GM12878 (cell line): ENCODE results near the gene PTPRN2. TPM values are rescaled to one million over a fixed set of nuclear protein-coding genes. Genes with fewer than 3 reads are reported as not detected.

ENCODE experiments used
- ATAC-seq: fragments of 200-7000 bp; cut with Tn5 transposase; 3 replicates; pipeline ENCODE4 v1.9.1; 2020; ENCODE audit warnings: mild to moderate bottlenecking, moderate library complexity
- BruUV-seq: library from RNA; stranded (reverse); fragments of 400-500 nt; replicated peaks from 2 replicates; lab custom pipeline; 2021; lab: Mats Ljungman, UMichigan
- CTCF ChIA-PET: fragments of 300-600 bp; sonication (Branson Sonifier 250); formaldehyde crosslinking; extraction: SDS; loops from one replicate; lab custom pipeline; 2021; ENCODE audit warnings: inconsistent platforms; lab: Yijun Ruan, JAX
- POLR2A ChIA-PET: fragments of 350-600 bp; formaldehyde crosslinking; extraction: SDS; loops from one replicate; lab custom pipeline; 2021; ENCODE audit warnings: inconsistent platforms; lab: Charles Lee
- RAD21 ChIA-PET: fragments of 300-600 bp; sonication (Branson Sonifier 250); formaldehyde crosslinking; loops from one replicate; lab custom pipeline; 2023; ENCODE audit warnings: antibody characterized with exemption; ENCODE audit not compliant: unreplicated experiment; lab: Charles Lee
- SMC1A ChIA-PET: fragments of 300-600 bp; sonication (Branson Sonifier 250); formaldehyde crosslinking; loops from one replicate; lab custom pipeline; 2023; ENCODE audit not compliant: unreplicated experiment, uncharacterized antibody; lab: Charles Lee
- DNase-seq: peaks from one replicate; pipeline ENCODE4 v3.0.0-alpha.2; 2011; ENCODE audit warnings: low read depth, low spot score
- FAIRE-seq: peaks from 3 replicates; lab custom pipeline; 2011; peaks lifted over from hg19 to GRCh38; lab: Jason Lieb, UNC
- H2AFZ ChIP-seq: 2 replicates; pipeline ENCODE4 v1.6.0; 2011; ENCODE audit warnings: low read depth, low read length, control low read depth; ENCODE audit not compliant: control insufficient read depth
- H3K27ac ChIP-seq: 2 replicates; pipeline ENCODE4 v1.5.1; 2011; ENCODE audit warnings: control low read depth; ENCODE audit not compliant: control insufficient read depth, insufficient read depth
- H3K27me3 ChIP-seq, 2 experiments: replicated peaks in 1 of 2; 2 replicates each; pipeline versions ENCODE4 v1.6.0 to v1.6.1; 2011; ENCODE audit warnings: low read length in 1 of 2; ENCODE audit not compliant: control insufficient read depth in 2 of 2, insufficient read depth in 2 of 2
- H3K36me3 ChIP-seq, 2 experiments: 2 replicates each; pipeline ENCODE4 v1.5.1; 2011; ENCODE audit warnings: low read length in 1 of 2; ENCODE audit not compliant: control insufficient read depth in 2 of 2, insufficient read depth in 2 of 2
- H3K4me1 ChIP-seq: 2 replicates; pipeline ENCODE4 v1.6.1; 2011; ENCODE audit warnings: mild to moderate bottlenecking, low read length, moderate library complexity, mixed read lengths; ENCODE audit not compliant: control insufficient read depth, insufficient read depth
- H3K4me2 ChIP-seq: 2 replicates; pipeline ENCODE4 v1.6.0; 2011; ENCODE audit warnings: control low read depth; ENCODE audit not compliant: control insufficient read depth, insufficient read depth
- H3K4me3 ChIP-seq: fragments of 200-600 bp; sonication (generic); 2 replicates; pipeline ENCODE4 v1.5.1; 2016
- H3K79me2 ChIP-seq: 2 replicates; pipeline ENCODE4 v1.6.0; 2011; ENCODE audit warnings: low read length; ENCODE audit not compliant: control insufficient read depth, insufficient read depth
- H3K9ac ChIP-seq: 2 replicates; pipeline ENCODE4 v1.8.0; 2011; ENCODE audit warnings: low read length, control low read depth, mixed read lengths; ENCODE audit not compliant: control insufficient read depth, insufficient read depth
- H3K9me3 ChIP-seq: replicated peaks from 3 replicates; pipeline ENCODE4 v1.5.1; 2011; ENCODE audit warnings: mild to moderate bottlenecking, low read length; ENCODE audit not compliant: control insufficient read depth, insufficient read depth
- H4K20me1 ChIP-seq: 2 replicates; pipeline ENCODE4 v1.6.0; 2011; ENCODE audit not compliant: control insufficient read depth, insufficient read depth
- CEBPZ ChIP-seq: fragments of 150-350 bp; IDR thresholded peaks from 2 replicates; pipeline ENCODE4 v1.6.1; 2016; ENCODE audit warnings: low read depth, low read length
- CTCF ChIP-seq, 3 experiments: IDR thresholded peaks in 2 of 3; conservative IDR thresholded peaks in 1 of 3; 2 replicates each; pipeline ENCODE4 v1.5.1; 2011; ENCODE audit warnings: low read depth in 3 of 3, low read length in 3 of 3, mild to moderate bottlenecking in 3 of 3, control low read depth in 2 of 3, moderate library complexity in 2 of 3, inconsistent platforms in 1 of 3, mixed read lengths in 1 of 3; ENCODE audit not compliant: control insufficient read depth in 2 of 3, insufficient read depth in 1 of 3; ENCODE audit errors: extremely low read depth in 1 of 3
- MYC ChIP-seq: IDR thresholded peaks from 2 replicates; pipeline ENCODE4 v1.6.1; 2011; ENCODE audit warnings: mild to moderate bottlenecking, low read length, moderate library complexity, inconsistent platforms; ENCODE audit not compliant: insufficient read depth, insufficient replicate concordance, insufficient read length, severe bottlenecking
- PAX8 ChIP-seq: fragments of 450-650 bp; IDR thresholded peaks from 2 replicates; pipeline ENCODE4 v1.6.1; 2017; ENCODE audit warnings: mild to moderate bottlenecking, moderate library complexity
- POLR2AphosphoS5 ChIP-seq: IDR thresholded peaks from 2 replicates; pipeline ENCODE4 v1.6.1; 2011; ENCODE audit warnings: mild to moderate bottlenecking, low read length, inconsistent platforms
- TAF1 ChIP-seq: IDR thresholded peaks from 2 replicates; pipeline ENCODE4 v1.6.1; 2011; ENCODE audit warnings: mild to moderate bottlenecking, low read depth, low read length, borderline replicate concordance
- ZNF207 ChIP-seq: fragments of 450-650 bp; IDR thresholded peaks from 2 replicates; pipeline ENCODE4 v1.6.1; 2014; ENCODE audit warnings: antibody characterized with exemption, mild to moderate bottlenecking, borderline replicate concordance
- ZNF384 ChIP-seq: IDR thresholded peaks from 2 replicates; pipeline ENCODE4 v1.6.1; 2012; ENCODE audit warnings: low read depth, mild to moderate bottlenecking, low read length, improper control_type of control experiment, borderline replicate concordance
- ZSCAN29 ChIP-seq: fragments of 450-650 bp; IDR thresholded peaks from 2 replicates; pipeline ENCODE4 v1.6.1; 2017; ENCODE audit warnings: mild to moderate bottlenecking, moderate library complexity
- WGBS: methylation state at CpG from one replicate; pipeline ENCODE4 v1.1.6; 2016; ENCODE audit warnings: low lambda C conversion rate; ENCODE audit not compliant: insufficient replicate concordance, insufficient coverage; ENCODE audit errors: missing lambda C conversion rate; 5-methylcytosine and 5-hydroxymethylcytosine counted together
- in situ Hi-C: fragments of 300-500 bp; cut with MboI; formaldehyde crosslinking; loops from 9 replicates; pipeline ENCODE4 v1.14.3; 2018; ENCODE audit warnings: mixed read lengths
- intact Hi-C: fragments of 100-400 bp; cut with micrococcal nuclease; formaldehyde crosslinking; loops from one replicate; pipeline ENCODE4 v1.14.2; 2022; ENCODE audit not compliant: unreplicated experiment
- polyA plus RNA-seq, 11 experiments: library from polyadenylated mRNA; depleted of rRNA in 4 of 11; unstranded in 6 of 11; stranded (reverse) in 5 of 11; fragments of >200 nt; fragmentation: Nextera tagmentation in 4 of 11; fragmentation: Illumina TruSeq in 1 of 11; extraction: Ambion mirVana in 4 of 11; extraction: Trizol in 1 of 11; gene quantifications; 1 replicate in 1 of 11; 2 replicates in 10 of 11; pipeline versions ENCODE4 v1.2.1 to v1.2.3, GENCODE V29; 2011 to 2016; ENCODE audit warnings: inconsistent platforms in 2 of 11, missing spikeins in 2 of 11, low read depth in 1 of 11
- total RNA-seq, 4 experiments: library from RNA; depleted of rRNA in 3 of 4; stranded (reverse); fragments of >200 nt in 3 of 4; fragmentation: Illumina TruSeq in 1 of 4; extraction: Trizol in 1 of 4; gene quantifications; 2 replicates each; pipeline versions ENCODE4 v1.2.1 to v1.2.3, GENCODE V29; 2013 to 2021

PTPRN2 gene
- total and polyA plus RNA-seq, 10 of the 15 experiments (the other 5 are each of a cell fraction or from before 2014, with no cell fraction given): 5.4 TPM; not detected in 9

DNA sequence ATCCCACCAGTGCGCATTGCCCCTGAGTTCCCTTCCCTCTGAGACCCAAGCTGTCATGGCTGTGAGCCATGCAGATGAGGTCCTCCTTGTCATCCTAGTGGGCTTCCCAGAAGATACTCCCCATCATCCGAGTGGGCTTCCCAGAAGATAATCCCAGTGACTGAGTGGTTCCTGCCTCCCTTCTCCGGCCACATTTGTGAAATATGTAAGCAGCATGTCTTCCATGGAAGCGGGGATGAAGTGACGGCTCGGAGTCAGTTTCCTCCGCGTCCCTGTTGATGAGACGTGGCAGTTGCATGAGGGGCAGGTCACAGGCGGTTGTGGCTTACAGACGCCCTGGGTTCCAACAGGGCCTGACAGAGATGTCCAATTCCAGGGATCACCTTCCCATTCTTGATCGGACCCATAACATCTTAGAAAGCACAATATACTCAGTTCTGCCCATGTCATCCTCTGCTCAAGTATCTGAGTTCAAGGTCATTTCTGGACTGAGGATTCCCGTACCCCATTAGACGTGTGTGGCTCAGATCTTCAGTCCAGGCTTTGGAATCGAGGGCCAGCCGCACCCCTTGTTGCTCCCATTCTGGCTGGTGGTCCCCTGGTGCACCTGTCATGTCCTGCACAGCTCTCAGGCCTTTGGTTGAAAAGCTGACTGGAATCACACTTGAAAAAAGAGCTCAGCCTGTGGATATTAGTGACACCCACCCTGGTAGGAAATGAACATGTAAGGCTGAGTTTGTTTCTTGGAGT lies 166.9 kb downstream of the PTPRN2 start:
- no peaks in the 10 kb centered on the region for H3K36me3 ChIP-seq
- no peaks in the 10 kb centered on the region for H3K27me3 ChIP-seq
- no peaks in the 10 kb centered on the region for H4K20me1 ChIP-seq
- intact Hi-C loops (no loop called here), in situ Hi-C loops (no loop called here)
- WGBS: 50% methylated on average over 16 of the region's 16 CpGs
- RAD21 ChIA-PET: no interaction called here
- H3K27ac ChIP-seq: no peak overlapping the region
- POLR2A ChIA-PET: no interaction called here
- no peak overlapping the region for H3K9ac ChIP-seq
- H3K4me3 ChIP-seq: no peak overlapping the region
- no peaks in the 10 kb centered on the region; the same call in 2 of the 3 replicates for H3K9me3 ChIP-seq
- no peak for ATAC-seq
- SMC1A ChIA-PET: no interaction called here
- H3K79me2 ChIP-seq: no peaks in the 10 kb centered on the region
- H2AFZ ChIP-seq: no peak overlapping the region
- H3K4me2 ChIP-seq: no peak overlapping the region
- BruUV-seq: no TSS peak
- no peaks in the 10 kb centered on the region for H3K4me1 ChIP-seq
- no peak for TF ChIP-seq ZNF384
- TF ChIP-seq ZSCAN29: no peak
- no peak for TF ChIP-seq PAX8
- no peak for TF ChIP-seq MYC
- TF ChIP-seq ZNF207: no peak
- TF ChIP-seq POLR2AphosphoS5: no peak
- TF ChIP-seq TAF1: no peak
- TF ChIP-seq, all 136 proteins: peak for 0
- DNase-seq (no peak), FAIRE-seq (no peak)
- CTCF ChIA-PET: no interaction called here

DNA sequence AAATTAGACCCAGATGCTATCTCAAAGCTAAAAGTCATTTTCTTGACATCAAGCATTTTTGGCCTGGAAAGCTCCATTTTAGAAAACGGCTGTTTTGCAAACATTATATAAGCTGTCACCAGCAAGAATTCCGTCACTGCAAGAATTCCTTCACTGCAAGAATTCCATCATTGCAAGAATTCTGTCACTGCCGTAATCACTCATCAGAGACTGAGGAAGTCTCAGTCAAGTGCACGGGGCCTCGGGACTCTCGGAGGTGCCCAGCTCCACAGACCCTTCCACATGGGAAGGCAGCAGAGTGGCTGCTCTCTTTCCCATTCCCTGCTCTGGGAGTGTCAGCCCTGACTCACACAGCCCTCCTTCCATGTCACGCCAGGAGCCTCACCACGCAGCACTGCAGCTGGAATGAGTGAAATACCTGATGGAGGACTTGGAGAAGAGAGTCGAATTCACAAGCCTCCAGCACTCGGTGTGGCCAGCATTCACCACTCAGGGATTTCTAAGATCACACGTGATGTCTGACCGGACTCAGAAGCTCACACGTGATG lies 168.3 kb downstream of the PTPRN2 start:
- RAD21 ChIA-PET: no interaction called here
- in situ Hi-C loops: no loop called here
- no peak for TF ChIP-seq CTCF (IDR thresholded peaks at IDR 0.05 in 2 of 3, conservative IDR thresholded peaks at IDR 0.05 in 1 of 3; ENCODE audit: control insufficient read depth in 2 of 3, extremely low read depth in 1 of 3, insufficient read depth in 1 of 3, low read depth in 3 of 3, low read length in 3 of 3)
- no peak for TF ChIP-seq ZNF384
- TF ChIP-seq CEBPZ: no peak

More for the DNA sequence above, 168.3 kb downstream of the PTPRN2 start:
- Histone ChIP-seq H2AFZ (no peak overlapping the region), H3K9ac (no peak overlapping the region), H3K36me3 (no peaks in the 10 kb centered on the region), H3K9me3 (no peaks in the 10 kb centered on the region; the same call in 2 of the 3 replicates), H3K4me2 (no peak overlapping the region), H3K79me2 (no peaks in the 10 kb centered on the region), H3K27me3 (no peaks in the 10 kb centered on the region), H3K27ac (no peak overlapping the region), H3K4me3 (no peak overlapping the region), H4K20me1 (no peaks in the 10 kb centered on the region), H3K4me1 (no peaks in the 10 kb centered on the region)
- intact Hi-C loops: no loop called here
- SMC1A ChIA-PET: no interaction called here
- ATAC-seq (no peak), FAIRE-seq (no peak), DNase-seq (no peak)
- POLR2A ChIA-PET: no interaction called here
- WGBS: 30% methylated on average over 13 of the region's 13 CpGs
- CTCF ChIA-PET: no interaction called here
- BruUV-seq: no TSS peak
